ENCODE data around the gene ADCY6. TPM values are rescaled to one million over a fixed set of nuclear protein-coding genes. Genes with fewer than 3 reads are reported as not detected.

ADCY6 gene
- total and polyA plus RNA-seq, 2 of the 4 experiments (the other 2 are of a cell fraction) = 18.5 to 34.4 TPM

GRCh38 chr12:48832321-48833060 is 43.6 kb upstream of the ADCY6 start:
- Histone ChIP-seq H3K27ac (ENCODE audit: insufficient read depth, low read length) (no peak overlapping the region), H4K8ac (ENCODE audit: low read depth in 2 of 2, low read length in 2 of 2) (no peak overlapping the region), H2AK5ac (ENCODE audit: low read depth, low read length) (no peak overlapping the region), H3K18ac (ENCODE audit: low read depth, low read length) (no peak overlapping the region), H3K9me3 (ENCODE audit: control insufficient read depth, insufficient read depth, low read length) (no peaks in the 10 kb centered on the region), H3K9me1 (ENCODE audit: insufficient read depth, low read length) (no peaks in the 10 kb centered on the region; the same call in 1 of the 2 replicates), H2BK20ac (ENCODE audit: low read depth, low read length) (no peak overlapping the region), H3K23ac (ENCODE audit: low read depth, low read length) (no peak overlapping the region), H4K20me1 (ENCODE audit: insufficient read depth, low read length) (peaks cover 21% of the 10 kb centered on the region; the same call in 1 of the 2 replicates), H3K79me1 (ENCODE audit: low read depth in 1 of 2, low read length in 2 of 2) (peaks cover 3 to 7% of the 10 kb centered on the region in 2 experiments; a peak in 2 of 4 replicates), H3K4me1 (ENCODE audit: control insufficient read depth, insufficient read depth, low read length) (no peaks in the 10 kb centered on the region), H3K9ac (ENCODE audit: low read depth, low read length) (no peak overlapping the region), H2AFZ (replicated peaks; ENCODE audit: low read length, poor library complexity) (no peak overlapping the region), H3K4me2 (ENCODE audit: low read depth, low read length) (no peak overlapping the region), H3K4ac (ENCODE audit: low read depth, low read length) (no peak overlapping the region), H2BK15ac (ENCODE audit: low read depth, low read length) (no peak overlapping the region), H2AK9ac (replicated peaks; ENCODE audit: low read depth, low read length, poor library complexity) (no peak overlapping the region), H3K27me3 (ENCODE audit: control insufficient read depth, insufficient read depth, low read length) (no peaks in the 10 kb centered on the region), H3K14ac (replicated peaks; ENCODE audit: low read depth, low read length) (no peak overlapping the region), H2BK120ac (ENCODE audit: low read depth, low read length) (no peak overlapping the region), H3K4me3 (ENCODE audit: insufficient read depth, low read depth, low read length) (no peak overlapping the region), H2BK5ac (ENCODE audit: low read depth, low read length, poor library complexity, severe bottlenecking) (no peak overlapping the region), H4K91ac (ENCODE audit: insufficient read depth, low read depth, low read length) (no peak overlapping the region), H3K56ac (ENCODE audit: extremely low read depth, insufficient read depth, low read length) (no peak overlapping the region), H4K5ac (ENCODE audit: low read depth, low read length) (no peak overlapping the region), H3K36me3 (ENCODE audit: control insufficient read depth, insufficient read depth, low read length) (peaks cover 87% of the 10 kb centered on the region)
- no peak for TF ChIP-seq NFE2L2 (IDR thresholded peaks at IDR 0.05; ENCODE audit: low read depth, low read length)
- TF ChIP-seq CEBPB (IDR thresholded peaks at IDR 0.05; ENCODE audit: low read depth, low read length) = no peak
- no peak for TF ChIP-seq RAD21 (IDR thresholded peaks at IDR 0.05; ENCODE audit: low read length)
- no peak for TF ChIP-seq CTCF (conservative IDR thresholded peaks at IDR 0.05; ENCODE audit: low read depth, low read length)
- TF ChIP-seq, protein P1, sequence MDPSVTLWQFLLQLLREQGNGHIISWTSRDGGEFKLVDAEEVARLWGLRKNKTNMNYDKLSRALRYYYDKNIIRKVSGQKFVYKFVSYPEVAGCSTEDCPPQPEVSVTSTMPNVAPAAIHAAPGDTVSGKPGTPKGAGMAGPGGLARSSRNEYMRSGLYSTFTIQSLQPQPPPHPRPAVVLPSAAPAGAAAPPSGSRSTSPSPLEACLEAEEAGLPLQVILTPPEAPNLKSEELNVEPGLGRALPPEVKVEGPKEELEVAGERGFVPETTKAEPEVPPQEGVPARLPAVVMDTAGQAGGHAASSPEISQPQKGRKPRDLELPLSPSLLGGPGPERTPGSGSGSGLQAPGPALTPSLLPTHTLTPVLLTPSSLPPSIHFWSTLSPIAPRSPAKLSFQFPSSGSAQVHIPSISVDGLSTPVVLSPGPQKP (IDR thresholded peaks at IDR 0.05; ENCODE audit: borderline replicate concordance, low read depth, low read length) = no peak
- TF ChIP-seq MXI1 (IDR thresholded peaks at IDR 0.05; ENCODE audit: borderline replicate concordance, low read depth, low read length) = no peak
- TF ChIP-seq, protein P2, sequence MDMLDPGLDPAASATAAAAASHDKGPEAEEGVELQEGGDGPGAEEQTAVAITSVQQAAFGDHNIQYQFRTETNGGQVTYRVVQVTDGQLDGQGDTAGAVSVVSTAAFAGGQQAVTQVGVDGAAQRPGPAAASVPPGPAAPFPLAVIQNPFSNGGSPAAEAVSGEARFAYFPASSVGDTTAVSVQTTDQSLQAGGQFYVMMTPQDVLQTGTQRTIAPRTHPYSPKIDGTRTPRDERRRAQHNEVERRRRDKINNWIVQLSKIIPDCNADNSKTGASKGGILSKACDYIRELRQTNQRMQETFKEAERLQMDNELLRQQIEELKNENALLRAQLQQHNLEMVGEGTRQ (IDR thresholded peaks at IDR 0.05; ENCODE audit: low read depth, low read length) = no peak
- TF ChIP-seq CHD1 (IDR thresholded peaks at IDR 0.05; ENCODE audit: low read depth, low read length) = no peak
- TF ChIP-seq RCOR1 (IDR thresholded peaks at IDR 0.05; ENCODE audit: insufficient replicate concordance, low read length) = no peak
- no peak for TF ChIP-seq BHLHE40 (IDR thresholded peaks at IDR 0.05; ENCODE audit: low read depth, low read length)
- no peak for TF ChIP-seq FOS (IDR thresholded peaks at IDR 0.05; ENCODE audit: low read depth, low read length)
- TF ChIP-seq POLR2A (IDR thresholded peaks at IDR 0.05; ENCODE audit: low read depth, low read length) = no peak
- no peak for TF ChIP-seq MAFK (IDR thresholded peaks at IDR 0.05; ENCODE audit: low read depth, low read length)
- TF ChIP-seq MAZ (IDR thresholded peaks at IDR 0.05; ENCODE audit: borderline replicate concordance, low read depth, low read length) = no peak
- in situ Hi-C loops (cut with MboI; ENCODE audit: low sequenced_read_pairs) = no loop called here
- DNase-seq (no peak), ATAC-seq (ENCODE audit: low read depth) (no peak)
- no TSS peak for BruUV-seq (replicated peaks)
- dilution Hi-C loops (cut with HindIII; ENCODE audit: low sequenced_read_pairs, unreplicated experiment) = no loop called here
- ChIA-PET CTCF (interaction anchor here (0.6 to 1.0 kb wide), 3 partner anchors 18 to 275 kb away, joined by 3 to 4 read pairs (median 4); no protein-coding TSS in a partner anchor), POLR2A (ENCODE audit: unreplicated experiment) (interaction anchor here (0.6 kb wide), 1 partner anchor 17 kb away, joined by 3 read pairs; no protein-coding TSS in a partner anchor)
- intact Hi-C loops (cut with micrococcal nuclease) = no loop called here
- WGBS, 2 experiments (ENCODE audit: extremely low coverage in 2 of 2, insufficient read length in 1 of 2) = 89% methylated on average over 11 of the region's 12 CpGs; no CpG with 5 or more reads in 1 of the 2 experiments

Measured in IMR-90 (cell line).